ENCODE results near the gene MLLT6. TPM values are rescaled to one million over a fixed set of nuclear protein-coding genes. Genes with fewer than 3 reads are reported as not detected.

The MLLT6 gene
- total RNA-seq, 1 donor from 2014 or later: 70.2 TPM

GRCh38 chr17:38719289-38719942 lies 14.3 kb downstream of the MLLT6 start:
- intact Hi-C loops (cut with DNase I): no loop called here
- Histone ChIP-seq H3K27me3 (no peaks in the 10 kb centered on the region), H3K4me1 (peaks cover 2% of the 10 kb centered on the region), H3K9me3 (no peaks in the 10 kb centered on the region), H3K4me3 (no peak overlapping the region), H3K36me3 (peaks cover 0 to 53% of the 10 kb centered on the region in 2 donors), H3K27ac (no peak overlapping the region)
- TF ChIP-seq POLR2A (IDR thresholded peaks at IDR 0.05) (no peak), POLR2AphosphoS5 (IDR thresholded peaks at IDR 0.05; ENCODE audit: insufficient read depth in 1 of 2, low read depth in 1 of 2) (no peak)
- TF ChIP-seq, protein P1, sequence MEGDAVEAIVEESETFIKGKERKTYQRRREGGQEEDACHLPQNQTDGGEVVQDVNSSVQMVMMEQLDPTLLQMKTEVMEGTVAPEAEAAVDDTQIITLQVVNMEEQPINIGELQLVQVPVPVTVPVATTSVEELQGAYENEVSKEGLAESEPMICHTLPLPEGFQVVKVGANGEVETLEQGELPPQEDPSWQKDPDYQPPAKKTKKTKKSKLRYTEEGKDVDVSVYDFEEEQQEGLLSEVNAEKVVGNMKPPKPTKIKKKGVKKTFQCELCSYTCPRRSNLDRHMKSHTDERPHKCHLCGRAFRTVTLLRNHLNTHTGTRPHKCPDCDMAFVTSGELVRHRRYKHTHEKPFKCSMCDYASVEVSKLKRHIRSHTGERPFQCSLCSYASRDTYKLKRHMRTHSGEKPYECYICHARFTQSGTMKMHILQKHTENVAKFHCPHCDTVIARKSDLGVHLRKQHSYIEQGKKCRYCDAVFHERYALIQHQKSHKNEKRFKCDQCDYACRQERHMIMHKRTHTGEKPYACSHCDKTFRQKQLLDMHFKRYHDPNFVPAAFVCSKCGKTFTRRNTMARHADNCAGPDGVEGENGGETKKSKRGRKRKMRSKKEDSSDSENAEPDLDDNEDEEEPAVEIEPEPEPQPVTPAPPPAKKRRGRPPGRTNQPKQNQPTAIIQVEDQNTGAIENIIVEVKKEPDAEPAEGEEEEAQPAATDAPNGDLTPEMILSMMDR (IDR thresholded peaks at IDR 0.05): no peak
- DNase-seq (ENCODE audit: extremely low spot score in 2 of 2): no peak

GRCh38 chr17:38719943-38720641 lies 15.0 kb downstream of the MLLT6 start:
- Histone ChIP-seq H3K4me1 (peaks cover 9% of the 10 kb centered on the region), H3K9me3 (no peaks in the 10 kb centered on the region), H3K27ac (no peak overlapping the region), H3K27me3 (no peaks in the 10 kb centered on the region), H3K4me3 (no peak overlapping the region), H3K36me3 (peaks cover 0 to 59% of the 10 kb centered on the region in 2 donors)
- intact Hi-C loops (cut with DNase I): no loop called here
- TF ChIP-seq POLR2A (IDR thresholded peaks at IDR 0.05) (no peak), POLR2AphosphoS5 (IDR thresholded peaks at IDR 0.05; ENCODE audit: insufficient read depth in 1 of 2, low read depth in 1 of 2) (no peak)
- TF ChIP-seq, protein P1 (IDR thresholded peaks at IDR 0.05): no peak
- DNase-seq (ENCODE audit: extremely low spot score in 2 of 2): no peak

DNA sequence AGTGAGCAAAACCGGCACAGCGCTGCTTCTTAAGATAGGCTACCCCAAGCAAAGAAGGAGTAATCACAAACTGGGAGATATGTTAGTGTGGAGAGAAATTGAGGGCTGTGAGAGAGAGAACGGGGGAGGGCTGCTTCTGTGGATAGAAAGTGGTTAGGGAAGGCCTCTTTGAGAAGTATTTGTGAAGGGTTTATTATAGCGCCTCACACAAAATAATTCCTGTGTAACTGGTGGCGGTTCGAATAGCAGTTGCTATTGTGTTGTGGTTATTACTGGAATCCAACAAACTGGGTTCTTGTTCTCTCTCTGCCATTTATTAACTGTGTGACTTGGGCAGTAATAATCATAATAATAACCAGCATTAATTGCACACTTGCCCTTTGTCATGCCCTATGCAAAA lies 15.9 kb downstream of the MLLT6 start:
- Histone ChIP-seq H3K27ac (no peak overlapping the region), H3K9me3 (no peaks in the 10 kb centered on the region), H3K4me1 (peaks cover 11% of the 10 kb centered on the region), H3K4me3 (no peak overlapping the region), H3K36me3 (peaks cover 0 to 56% of the 10 kb centered on the region in 2 donors), H3K27me3 (no peaks in the 10 kb centered on the region)
- TF ChIP-seq, protein P1 (IDR thresholded peaks at IDR 0.05): no peak
- no peak for TF ChIP-seq POLR2A (IDR thresholded peaks at IDR 0.05)
- no peak for TF ChIP-seq POLR2AphosphoS5 (IDR thresholded peaks at IDR 0.05; ENCODE audit: insufficient read depth in 1 of 2, low read depth in 1 of 2)
- DNase-seq (ENCODE audit: extremely low spot score in 2 of 2): no peak
- intact Hi-C loops (cut with DNase I): no loop called here

- Histone ChIP-seq H3K27me3 (no peaks in the 10 kb centered on the region), H3K27ac (no peak overlapping the region), H3K4me3 (no peak overlapping the region), H3K36me3 (peaks cover 0 to 50% of the 10 kb centered on the region in 2 donors), H3K4me1 (peaks cover 11% of the 10 kb centered on the region), H3K9me3 (no peaks in the 10 kb centered on the region)
- TF ChIP-seq, protein P1 (IDR thresholded peaks at IDR 0.05): no peak
- TF ChIP-seq POLR2AphosphoS5 (IDR thresholded peaks at IDR 0.05; ENCODE audit: insufficient read depth in 1 of 2, low read depth in 1 of 2) (no peak), POLR2A (IDR thresholded peaks at IDR 0.05) (no peak)
- intact Hi-C loops (cut with DNase I): no loop called here
- no peak for DNase-seq (ENCODE audit: extremely low spot score in 2 of 2)
These were observed 16.7 kb downstream of the MLLT6 start for GRCh38 chr17:38721802-38722201.
